RPMI8226 (cell line): ENCODE data around the gene ITGB2.

ENCODE experiments used
- DNase-seq: peaks from one replicate; pipeline ENCODE4 v3.0.0-alpha.2; 2015

The ITGB2 gene

GRCh38 chr21:44920694-44921604 is at the start of gene ITGB2:
Gene ITGB2, minus strand, starts transcription at chr21:44920899. Its CDS starts 10,117 bp downstream, at chr21:44910782.
- DNase-seq = no peak

DNA sequence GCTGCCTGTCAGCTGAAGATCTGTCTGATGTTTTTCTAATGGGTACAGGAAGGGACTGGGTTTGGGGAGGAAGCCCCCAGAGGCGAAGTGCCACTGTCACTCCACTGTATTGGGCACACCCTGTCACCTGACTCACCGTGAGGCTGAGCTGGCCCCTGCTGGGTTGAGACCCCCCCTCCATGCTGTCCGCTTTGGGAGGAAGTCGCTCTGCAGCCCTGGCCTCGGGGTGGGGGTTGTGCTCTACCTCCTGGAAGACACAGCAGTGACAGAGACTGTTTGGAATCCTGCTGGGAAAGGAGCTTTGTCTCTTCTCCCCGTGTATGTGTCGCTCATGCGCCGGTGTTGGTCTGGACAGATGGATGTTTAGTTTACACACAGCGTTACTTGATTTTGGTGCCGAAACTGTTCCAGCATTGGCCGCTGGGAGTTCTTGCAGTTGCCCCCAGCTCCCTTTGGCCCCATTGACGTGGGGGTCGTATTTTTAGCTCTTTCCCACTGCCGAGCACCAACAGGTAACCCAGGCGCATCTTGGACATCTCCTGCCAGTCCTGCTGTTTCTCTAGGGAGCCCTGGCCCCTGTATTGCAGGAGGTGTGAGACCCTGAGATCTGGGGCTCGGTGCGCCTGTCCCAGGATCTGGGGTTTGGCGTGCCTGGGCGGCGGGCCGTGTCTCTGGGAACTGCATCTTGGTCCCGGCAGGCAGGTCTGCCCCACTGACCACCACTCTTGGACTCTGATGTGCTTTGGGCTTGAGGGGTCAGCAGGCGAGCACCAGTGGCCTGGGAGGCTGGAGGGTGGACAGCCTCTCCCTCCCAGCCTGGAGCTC is 49.4 kb upstream of the ITGB2 start:
- DNase-seq = no peak

DNA sequence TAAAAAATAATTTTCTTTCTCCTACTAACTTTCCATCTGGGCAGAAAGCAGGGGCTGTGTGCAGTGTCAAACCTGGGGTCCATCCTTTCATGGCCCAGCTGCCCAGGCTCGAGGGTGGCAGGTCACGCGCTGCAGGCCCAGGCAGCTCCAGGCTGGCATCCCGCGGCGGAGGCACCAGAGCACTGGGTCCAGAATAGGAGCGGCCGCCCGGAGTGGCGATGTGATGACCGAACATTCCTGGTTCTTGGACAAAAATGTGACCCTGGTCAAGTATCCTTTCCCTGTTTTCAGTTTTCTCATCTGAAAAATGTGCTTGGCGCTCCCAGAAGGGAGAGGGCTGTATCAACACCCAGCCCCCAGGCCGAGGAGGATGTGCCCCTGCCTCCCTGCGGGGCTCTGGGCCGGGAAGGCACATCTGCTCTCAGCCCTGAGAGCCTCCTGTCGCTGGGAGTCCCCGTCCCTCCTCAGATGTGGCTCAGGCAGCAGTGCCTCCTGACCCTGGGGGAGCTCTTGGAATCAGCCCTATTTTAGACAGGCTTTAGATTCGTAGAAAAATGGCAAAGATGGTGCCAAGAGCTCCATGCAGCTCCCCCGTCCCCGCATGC is 48.5 kb upstream of the ITGB2 start:
- DNase-seq = no peak

DNA sequence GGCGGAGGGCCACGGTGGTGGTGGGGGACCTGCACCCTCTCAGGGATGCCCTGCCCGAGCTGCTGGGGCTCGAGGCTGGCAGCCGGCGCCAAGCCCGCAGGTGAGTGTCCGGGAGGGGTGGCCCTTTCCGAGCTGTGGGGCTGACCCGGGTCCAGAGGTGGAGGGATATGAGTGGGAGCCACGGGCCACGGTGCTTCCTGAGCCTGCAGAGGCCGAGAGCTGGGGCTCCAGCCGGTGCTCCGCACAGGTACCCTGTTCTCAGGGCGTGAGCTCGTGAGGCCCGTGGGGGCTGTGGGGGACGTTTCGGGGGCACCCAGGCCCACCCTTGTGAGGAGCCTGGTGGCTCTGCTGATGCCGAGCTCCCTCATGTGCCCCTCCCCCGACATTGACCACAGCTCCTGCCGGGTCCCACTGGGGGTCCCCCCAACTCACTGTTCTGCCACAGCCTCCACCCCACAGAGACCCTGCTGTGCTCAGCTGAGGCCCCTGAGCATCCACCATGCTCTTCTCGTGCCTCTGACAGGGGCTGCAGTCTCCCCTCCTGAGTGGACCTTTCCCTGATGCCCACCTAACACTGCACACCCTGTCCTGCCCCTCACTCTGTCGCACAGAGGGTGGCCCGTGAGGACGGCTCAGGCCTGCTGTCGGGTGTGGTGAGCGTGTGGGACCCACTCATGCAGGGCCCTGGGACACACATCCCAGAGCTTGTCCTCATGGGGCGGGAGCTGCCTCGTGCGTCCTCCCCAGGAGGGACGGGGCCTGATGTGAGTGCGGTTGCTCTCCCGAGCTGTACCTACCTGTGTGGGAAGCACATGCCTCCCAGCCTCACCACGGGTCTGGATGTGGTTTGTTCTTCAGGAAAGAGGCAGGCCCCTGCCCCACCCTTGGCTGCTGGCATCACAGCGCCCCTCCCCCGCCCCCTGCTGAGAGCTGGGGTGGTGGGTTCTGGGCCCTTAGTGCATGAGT is 46.7 kb upstream of the ITGB2 start:
- DNase-seq = no peak

GRCh38 chr21:44966135-44967081 is 45.7 kb upstream of the ITGB2 start:
- no peak for DNase-seq

GRCh38 chr21:44965251-44966022 is 44.7 kb upstream of the ITGB2 start:
- DNase-seq = no peak

DNA sequence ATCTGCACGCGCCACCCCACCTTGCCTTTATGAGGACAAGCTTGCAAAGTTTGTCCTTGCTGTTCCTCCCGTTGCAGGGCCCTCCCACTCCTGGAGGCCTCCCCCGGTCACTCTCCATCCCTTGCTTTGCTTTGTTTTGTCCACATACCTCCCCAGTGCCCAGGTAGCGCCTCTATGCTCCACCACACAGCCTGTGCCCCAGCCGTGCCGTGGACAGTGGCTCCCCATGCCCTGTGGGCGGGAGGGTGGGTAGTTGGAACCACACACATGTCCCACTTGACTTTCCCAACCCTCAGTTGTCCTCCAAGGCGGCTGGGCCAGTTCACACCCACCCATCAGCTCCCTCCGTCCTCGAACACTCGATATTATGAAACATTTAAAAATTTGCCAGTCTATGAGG is 43.7 kb upstream of the ITGB2 start:
- DNase-seq = no peak

- no peak for DNase-seq
These were observed 41.8 kb upstream of the ITGB2 start for GRCh38 chr21:44962403-44962966.

DNA sequence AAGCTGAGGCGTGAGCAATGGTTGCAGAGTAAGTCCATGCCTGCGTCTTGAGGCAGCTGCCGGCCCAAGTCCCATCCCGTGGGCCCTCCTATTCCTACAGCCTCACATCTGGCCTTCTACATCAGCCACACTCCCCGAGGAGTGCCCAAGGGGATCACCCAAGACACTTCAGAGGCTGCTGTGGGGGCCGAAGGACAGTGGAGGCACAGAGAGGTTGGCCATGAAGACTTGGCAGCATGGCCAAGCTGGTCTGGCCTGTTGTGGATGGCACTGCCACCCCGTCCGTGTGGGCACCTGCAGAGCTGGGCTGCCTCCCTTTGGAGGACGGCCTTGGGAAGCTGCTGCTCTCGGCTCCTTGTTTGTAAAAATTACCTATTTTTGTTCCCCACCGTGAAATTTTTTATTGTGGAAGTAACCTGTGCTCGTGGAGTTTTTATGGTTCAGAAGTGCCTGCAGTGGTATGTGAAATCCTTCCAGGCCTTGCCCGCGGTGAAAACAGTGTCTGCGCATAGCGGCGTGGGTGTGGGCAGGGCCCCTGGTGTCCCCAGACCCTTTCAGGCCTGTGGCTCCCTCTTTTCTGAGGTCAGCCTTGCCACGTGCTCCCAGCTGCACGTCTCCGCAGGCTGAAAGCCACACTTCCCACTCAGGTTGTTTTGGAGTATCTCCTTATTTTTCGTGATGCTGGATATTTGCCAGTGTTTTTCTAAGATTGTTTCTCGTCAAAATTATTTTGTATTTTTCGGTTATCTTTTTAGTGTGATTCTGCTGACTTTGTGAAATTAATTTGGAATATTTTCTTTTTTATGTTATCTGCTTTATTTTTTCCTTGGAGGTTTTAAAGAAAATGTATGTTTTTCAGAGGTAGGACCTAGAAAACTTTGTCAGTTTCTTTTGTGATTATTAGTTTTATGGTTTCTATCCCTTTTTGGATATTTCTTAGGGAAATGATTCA is 39.7 kb upstream of the ITGB2 start:
- no peak for DNase-seq

DNA sequence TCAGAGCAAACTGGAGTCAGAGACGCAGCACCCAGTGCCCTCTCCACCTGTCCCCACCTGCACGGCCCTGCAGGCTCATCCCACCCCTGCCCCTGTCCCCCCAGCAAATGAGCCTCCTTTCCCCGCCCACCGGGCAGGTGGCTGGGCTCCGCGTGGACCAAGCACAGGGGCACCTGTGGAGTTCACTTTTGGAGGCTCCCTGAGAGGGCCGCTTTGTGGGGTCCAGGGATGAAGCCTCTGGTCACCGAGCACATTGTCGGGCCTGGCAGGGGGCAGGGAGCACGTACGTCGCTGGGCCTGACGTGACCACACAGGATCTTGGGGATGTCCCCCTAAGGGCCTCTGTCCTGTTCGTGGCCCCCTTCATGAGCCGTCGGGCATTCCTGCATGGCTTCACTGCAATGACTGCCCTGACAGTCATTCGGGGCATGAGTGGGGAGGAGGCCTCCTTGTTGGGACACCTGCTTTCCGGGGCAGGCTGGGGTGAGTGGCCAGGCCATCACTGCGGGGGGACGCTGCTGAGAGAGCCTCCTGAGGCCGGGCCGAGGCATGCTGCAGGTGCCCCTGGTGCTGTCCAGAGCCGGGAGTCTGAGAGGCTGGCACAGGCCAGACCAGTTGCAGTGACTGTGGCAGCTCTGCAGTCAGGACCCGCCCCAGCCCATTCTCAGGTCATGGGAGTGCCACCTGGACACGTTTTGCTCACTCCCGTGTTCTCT is 38.8 kb upstream of the ITGB2 start:
- no peak for DNase-seq

DNA sequence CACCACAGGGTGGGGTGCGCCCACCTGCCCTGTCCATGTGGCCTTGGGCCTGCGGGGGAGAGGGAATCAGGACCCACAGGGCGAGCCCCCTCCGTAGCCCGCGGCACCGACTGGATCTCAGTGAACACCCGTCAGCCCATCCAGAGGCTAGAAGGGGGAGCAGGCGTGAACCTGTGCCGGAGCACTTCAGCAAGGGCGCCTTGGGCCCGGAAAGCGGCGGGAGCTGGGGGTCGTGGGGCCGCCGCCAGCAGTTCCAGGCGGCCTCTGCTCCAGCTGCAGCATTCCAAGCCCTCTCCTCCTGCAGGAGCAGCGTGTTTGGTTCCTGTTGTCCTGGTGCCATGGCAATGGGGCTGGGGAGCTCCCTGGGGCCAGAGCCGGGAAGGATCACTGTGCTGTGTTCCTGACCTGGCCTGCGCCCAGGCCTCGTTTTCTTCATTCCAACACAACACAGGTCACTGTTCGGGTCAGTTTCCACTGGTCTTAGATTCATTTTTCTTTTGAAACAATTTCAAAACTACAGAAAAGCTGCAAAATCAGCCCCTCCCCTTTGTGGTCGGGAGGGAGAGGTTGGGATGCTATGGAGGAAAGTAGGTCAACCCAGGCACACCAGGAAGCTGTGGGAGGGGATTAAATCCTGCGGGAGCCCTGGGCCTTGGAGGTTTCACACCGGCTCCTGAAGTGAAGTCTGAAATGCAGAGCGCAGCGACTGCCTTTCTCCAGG is 37.9 kb upstream of the ITGB2 start:
- DNase-seq = no peak

DNA sequence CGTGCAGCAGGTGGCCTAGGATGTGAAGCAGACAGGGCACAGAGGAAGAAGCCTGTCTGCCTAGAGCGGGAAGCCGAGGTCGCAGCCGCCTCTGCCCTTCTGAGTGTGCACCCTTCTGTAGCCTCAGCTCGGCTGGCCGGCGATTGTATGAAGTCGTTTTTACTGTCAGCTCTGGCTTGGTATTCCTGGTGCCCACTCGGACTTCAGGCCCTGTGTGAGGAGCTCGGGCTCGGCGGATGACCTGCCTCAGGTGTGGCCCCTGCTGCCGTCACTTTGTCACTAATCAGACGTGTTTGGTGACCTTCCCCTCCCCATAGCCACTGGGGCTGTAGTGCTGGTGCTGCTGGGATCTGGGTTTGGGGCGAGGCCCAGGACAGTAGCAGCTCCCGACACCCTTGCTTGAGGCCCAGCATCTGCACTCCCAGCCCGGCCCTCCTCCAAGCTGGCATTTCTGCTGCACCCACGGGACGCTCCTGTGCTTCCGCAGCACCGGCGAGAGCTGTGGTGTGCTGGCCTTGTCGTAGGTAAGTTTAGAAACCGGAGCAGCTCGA is 37.3 kb upstream of the ITGB2 start:
- no peak for DNase-seq

GRCh38 chr21:44957047-44957831 is 36.5 kb upstream of the ITGB2 start:
- no peak for DNase-seq

DNA sequence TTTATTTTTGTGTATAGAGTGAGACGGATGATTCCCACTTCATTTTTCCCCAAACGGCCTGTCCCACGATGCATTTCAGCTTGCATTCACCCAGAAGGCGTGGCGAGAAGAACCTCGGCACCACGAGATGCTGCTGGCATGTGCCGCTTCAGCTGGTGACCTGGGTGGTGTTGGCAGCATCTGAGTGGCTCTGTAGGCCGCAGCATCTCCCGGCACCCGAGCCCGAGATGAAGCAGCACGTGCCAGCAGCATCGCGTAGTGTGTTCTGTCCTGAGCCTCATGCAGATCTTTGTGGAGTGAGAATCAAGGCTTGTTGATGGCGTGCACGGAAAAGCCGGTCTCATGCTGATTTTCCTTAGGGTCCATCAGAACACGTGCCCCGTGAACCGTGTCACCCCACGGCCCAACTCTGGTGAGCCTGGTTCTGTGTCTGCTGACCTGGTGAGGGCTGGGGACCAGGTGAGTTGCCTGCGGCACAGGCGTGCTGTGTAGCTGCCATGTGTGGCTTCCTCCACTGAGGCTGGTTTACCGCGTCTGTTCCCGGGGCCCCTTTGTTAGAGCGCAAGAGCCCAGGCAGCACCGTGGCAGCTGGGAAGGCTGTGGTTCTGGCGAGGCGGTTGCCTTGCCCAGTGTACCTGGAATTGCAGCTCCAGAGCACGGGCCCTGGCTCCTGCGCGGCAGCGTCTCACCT is 35.8 kb upstream of the ITGB2 start:
- no peak for DNase-seq

DNA sequence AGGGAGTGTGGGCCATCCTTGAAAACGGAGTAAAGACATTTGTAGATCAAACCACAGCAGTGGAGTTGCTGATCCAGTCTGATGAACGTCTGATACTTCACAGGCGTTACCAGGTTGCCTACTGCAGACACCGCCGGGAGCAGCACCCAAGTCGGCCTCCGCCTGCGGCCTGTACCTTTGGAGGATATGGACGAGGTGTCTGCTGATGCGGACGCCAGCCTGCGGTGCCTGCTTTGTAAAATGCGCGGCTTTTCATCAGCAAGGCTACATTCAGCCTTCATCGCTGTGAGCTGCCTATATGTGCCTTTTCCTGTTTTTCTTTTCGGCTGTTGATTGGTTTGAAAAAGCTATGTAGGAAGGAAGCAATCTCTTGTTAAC is 35.1 kb upstream of the ITGB2 start:
- DNase-seq = no peak
